ENCODE results near the gene OVOL1. TPM values are rescaled to one million over a fixed set of nuclear protein-coding genes. Genes with fewer than 3 reads are reported as not detected.

OVOL1 gene
- total and polyA plus RNA-seq, 2 experiments from 2014 or later: 1.5 to 3.3 TPM

DNA sequence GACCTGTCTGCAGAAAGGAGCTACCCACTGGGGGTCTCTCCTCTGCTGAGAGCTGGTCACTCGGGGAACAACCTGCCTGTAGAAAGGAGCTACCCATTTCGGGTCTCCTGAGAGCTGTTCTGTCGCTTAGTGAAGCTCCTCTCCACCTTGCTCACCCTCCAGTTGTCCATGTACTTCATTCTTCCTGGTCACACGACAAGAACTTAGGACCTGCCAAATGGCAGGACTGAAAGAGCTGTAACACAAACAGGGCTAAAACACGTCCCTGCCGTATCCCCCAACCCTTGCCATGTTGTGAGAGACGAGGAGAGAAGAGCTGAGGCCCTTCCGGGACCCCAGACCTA lies 42.2 kb upstream of the OVOL1 start:
- H3K9me2 ChIP-seq (ENCODE audit: insufficient read depth): no peaks in the 10 kb centered on the region
- no peaks in the 10 kb centered on the region; the same call in 2 of the 3 replicates for H3K4me1 Mint-ChIP-seq
- no peak overlapping the region for H3K27ac Mint-ChIP-seq
- peaks cover 5% of the 10 kb centered on the region; the same call in 1 of the 2 replicates for H3K27me3 ChIP-seq (ENCODE audit: insufficient read depth)
- peaks cover 1% of the 10 kb centered on the region for H3K27me3 Mint-ChIP-seq (ENCODE audit: insufficient read depth, low read depth, poor library complexity)
- ATAC-seq: no peak
- no peaks in the 10 kb centered on the region for H3K4me1 ChIP-seq (ENCODE audit: insufficient read depth)
- H3K4me2 ChIP-seq: no peak overlapping the region
- TF ChIP-seq, protein P1, sequence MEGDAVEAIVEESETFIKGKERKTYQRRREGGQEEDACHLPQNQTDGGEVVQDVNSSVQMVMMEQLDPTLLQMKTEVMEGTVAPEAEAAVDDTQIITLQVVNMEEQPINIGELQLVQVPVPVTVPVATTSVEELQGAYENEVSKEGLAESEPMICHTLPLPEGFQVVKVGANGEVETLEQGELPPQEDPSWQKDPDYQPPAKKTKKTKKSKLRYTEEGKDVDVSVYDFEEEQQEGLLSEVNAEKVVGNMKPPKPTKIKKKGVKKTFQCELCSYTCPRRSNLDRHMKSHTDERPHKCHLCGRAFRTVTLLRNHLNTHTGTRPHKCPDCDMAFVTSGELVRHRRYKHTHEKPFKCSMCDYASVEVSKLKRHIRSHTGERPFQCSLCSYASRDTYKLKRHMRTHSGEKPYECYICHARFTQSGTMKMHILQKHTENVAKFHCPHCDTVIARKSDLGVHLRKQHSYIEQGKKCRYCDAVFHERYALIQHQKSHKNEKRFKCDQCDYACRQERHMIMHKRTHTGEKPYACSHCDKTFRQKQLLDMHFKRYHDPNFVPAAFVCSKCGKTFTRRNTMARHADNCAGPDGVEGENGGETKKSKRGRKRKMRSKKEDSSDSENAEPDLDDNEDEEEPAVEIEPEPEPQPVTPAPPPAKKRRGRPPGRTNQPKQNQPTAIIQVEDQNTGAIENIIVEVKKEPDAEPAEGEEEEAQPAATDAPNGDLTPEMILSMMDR (conservative IDR thresholded peaks at IDR 0.05; ENCODE audit: low read depth in 2 of 2): 0 out of 4 replicates have a peak, but pooled peaks of 1 of the 2 experiments have one; percentile 3
- no peak for TF ChIP-seq NANOG (IDR thresholded peaks at IDR 0.05; ENCODE audit: borderline replicate concordance)
- no peak overlapping the region for H3K27ac ChIP-seq (ENCODE audit: low read depth)
- peaks cover 13% of the 10 kb centered on the region; the same call in 2 of the 3 replicates for H3K9me3 Mint-ChIP-seq
- H3K79me2 ChIP-seq (replicated peaks; ENCODE audit: insufficient read depth): no peaks in the 10 kb centered on the region
- no peaks in the 10 kb centered on the region for H3K36me3 Mint-ChIP-seq (ENCODE audit: low read depth)
- no peak overlapping the region for H3K4me3 ChIP-seq
- H4K20me1 ChIP-seq (replicated peaks; ENCODE audit: insufficient read depth): no peaks in the 10 kb centered on the region
- no peaks in the 10 kb centered on the region for H3K36me3 ChIP-seq (ENCODE audit: insufficient read depth)
- no peak for DNase-seq (ENCODE audit: low spot score)
- H3K4me3 Mint-ChIP-seq: no peak overlapping the region
- H2AFZ ChIP-seq: no peak overlapping the region
- H3F3A ChIP-seq (replicated peaks; ENCODE audit: low read depth): no peaks in the 10 kb centered on the region

GRCh38 chr11:65745049-65745448 lies 41.8 kb upstream of the OVOL1 start:
- Histone ChIP-seq H3K27ac (ENCODE audit: low read depth) (no peak overlapping the region), H2AFZ (no peak overlapping the region), H3K4me1 (ENCODE audit: insufficient read depth) (no peaks in the 10 kb centered on the region), H3K4me2 (no peak overlapping the region), H3K27me3 (ENCODE audit: insufficient read depth) (peaks cover 7% of the 10 kb centered on the region; the same call in 1 of the 2 replicates), H3K9me2 (ENCODE audit: insufficient read depth) (no peaks in the 10 kb centered on the region), H3K4me3 (no peak overlapping the region), H3K79me2 (replicated peaks; ENCODE audit: insufficient read depth) (no peaks in the 10 kb centered on the region), H4K20me1 (replicated peaks; ENCODE audit: insufficient read depth) (no peaks in the 10 kb centered on the region), H3F3A (replicated peaks; ENCODE audit: low read depth) (no peaks in the 10 kb centered on the region), H3K36me3 (ENCODE audit: insufficient read depth) (no peaks in the 10 kb centered on the region)
- ATAC-seq (no peak), DNase-seq (ENCODE audit: low spot score) (no peak)
- no peak overlapping the region for H3K4me3 Mint-ChIP-seq
- H3K4me1 Mint-ChIP-seq: no peaks in the 10 kb centered on the region; the same call in 2 of the 3 replicates
- H3K36me3 Mint-ChIP-seq (ENCODE audit: low read depth): no peaks in the 10 kb centered on the region
- H3K27me3 Mint-ChIP-seq (ENCODE audit: insufficient read depth, low read depth, poor library complexity): peaks cover 1% of the 10 kb centered on the region
- no peak overlapping the region for H3K27ac Mint-ChIP-seq
- H3K9me3 Mint-ChIP-seq: peaks cover 10% of the 10 kb centered on the region; the same call in 2 of the 3 replicates
- TF ChIP-seq STAT1 (IDR thresholded peaks at IDR 0.05; ENCODE audit: unreplicated experiment): no peak
- no peak for TF ChIP-seq POLR2AphosphoS5 (IDR thresholded peaks at IDR 0.05; ENCODE audit: low read depth)
- TF ChIP-seq, protein P2, sequence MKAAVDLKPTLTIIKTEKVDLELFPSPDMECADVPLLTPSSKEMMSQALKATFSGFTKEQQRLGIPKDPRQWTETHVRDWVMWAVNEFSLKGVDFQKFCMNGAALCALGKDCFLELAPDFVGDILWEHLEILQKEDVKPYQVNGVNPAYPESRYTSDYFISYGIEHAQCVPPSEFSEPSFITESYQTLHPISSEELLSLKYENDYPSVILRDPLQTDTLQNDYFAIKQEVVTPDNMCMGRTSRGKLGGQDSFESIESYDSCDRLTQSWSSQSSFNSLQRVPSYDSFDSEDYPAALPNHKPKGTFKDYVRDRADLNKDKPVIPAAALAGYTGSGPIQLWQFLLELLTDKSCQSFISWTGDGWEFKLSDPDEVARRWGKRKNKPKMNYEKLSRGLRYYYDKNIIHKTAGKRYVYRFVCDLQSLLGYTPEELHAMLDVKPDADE (IDR thresholded peaks at IDR 0.05): no peak
- no peak for TF ChIP-seq NANOG (IDR thresholded peaks at IDR 0.05; ENCODE audit: borderline replicate concordance)
- TF ChIP-seq EZH2phosphoT487 (IDR thresholded peaks at IDR 0.05; ENCODE audit: unreplicated experiment): no peak
- TF ChIP-seq CREB1 (CRISPR knock-in tag; IDR thresholded peaks at IDR 0.05; ENCODE audit: low read depth): no peak
- TF ChIP-seq ZNF331 (CRISPR knock-in tag; IDR thresholded peaks at IDR 0.05; ENCODE audit: low read depth): no peak
- TF ChIP-seq, protein P1 (conservative IDR thresholded peaks at IDR 0.05; ENCODE audit: low read depth in 2 of 2): no peak
- no peak for TF ChIP-seq EZH2 (IDR thresholded peaks at IDR 0.05; ENCODE audit: low read depth, unreplicated experiment)
- no peak for TF ChIP-seq REST (IDR thresholded peaks at IDR 0.05; ENCODE audit: unreplicated experiment)
- no peak for TF ChIP-seq ZNF114 (CRISPR knock-in tag; IDR thresholded peaks at IDR 0.05)

All from GM23338 (cell line).